HG03064 (cell line): ENCODE data around the gene HIF1A.
A peak's percentile ranks its signal among the peaks of the same experiment; 100 is the strongest.
"Not testable (repeated sequence)": the region's sequence is repeated elsewhere in the genome, so short reads cannot be mapped to it uniquely, and the experiment has no call there.

ENCODE experiments used
- ATAC-seq: cut with Tn5 transposase; IDR thresholded peaks from one replicate; pipeline ENCODE4 v1.9.1; 2021; ENCODE audit warnings: low read depth; ENCODE audit not compliant: unreplicated experiment

Gene HIF1A

DNA sequence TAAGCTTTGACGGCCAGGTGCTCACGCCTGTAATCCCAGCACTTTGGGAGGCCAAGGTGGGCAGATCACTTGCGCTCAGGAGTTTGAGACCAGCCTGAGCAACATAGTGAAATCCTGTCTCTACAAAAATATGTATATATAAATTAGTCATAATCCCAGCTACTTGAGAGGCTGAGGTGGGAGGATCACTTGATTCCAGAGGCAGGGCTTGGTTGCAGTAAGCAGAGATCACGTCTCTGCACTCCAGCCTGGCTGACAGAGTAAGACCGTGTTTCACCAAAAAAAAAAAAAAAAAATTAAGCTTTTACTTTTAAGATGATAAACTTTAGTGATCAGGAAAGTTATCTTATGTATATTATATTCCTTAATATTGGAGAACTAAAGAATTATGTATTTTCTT lies 48.9 kb downstream of the HIF1A start:
- no peak for ATAC-seq

DNA sequence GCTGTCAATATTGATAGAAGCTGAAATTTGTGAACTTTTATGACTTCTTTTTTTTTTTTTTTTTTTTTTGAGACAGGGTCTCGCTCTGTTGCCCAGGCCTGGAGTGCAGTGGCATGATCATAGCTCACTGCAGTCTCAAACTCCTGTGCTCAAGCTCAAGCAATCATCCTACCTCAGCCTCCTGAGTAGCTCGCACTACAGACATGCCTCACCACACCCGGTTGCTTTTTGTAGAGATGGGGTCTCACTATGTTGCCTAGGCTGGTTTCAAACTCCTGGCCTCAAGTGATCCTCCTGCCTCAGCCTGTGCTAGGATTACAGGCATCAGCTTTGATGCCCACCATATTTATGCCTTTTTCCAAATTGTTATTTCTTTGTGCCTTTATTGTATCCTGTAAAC lies 51.0 kb downstream of the HIF1A start:
- ATAC-seq, result not testable (repeated sequence)

DNA sequence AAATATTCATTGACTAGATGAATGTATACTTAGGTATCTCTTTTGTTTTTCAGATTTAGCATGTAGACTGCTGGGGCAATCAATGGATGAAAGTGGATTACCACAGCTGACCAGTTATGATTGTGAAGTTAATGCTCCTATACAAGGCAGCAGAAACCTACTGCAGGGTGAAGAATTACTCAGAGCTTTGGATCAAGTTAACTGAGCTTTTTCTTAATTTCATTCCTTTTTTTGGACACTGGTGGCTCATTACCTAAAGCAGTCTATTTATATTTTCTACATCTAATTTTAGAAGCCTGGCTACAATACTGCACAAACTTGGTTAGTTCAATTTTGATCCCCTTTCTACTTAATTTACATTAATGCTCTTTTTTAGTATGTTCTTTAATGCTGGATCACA lies 51.6 kb downstream of the HIF1A start:
- ATAC-seq, result no peak

DNA sequence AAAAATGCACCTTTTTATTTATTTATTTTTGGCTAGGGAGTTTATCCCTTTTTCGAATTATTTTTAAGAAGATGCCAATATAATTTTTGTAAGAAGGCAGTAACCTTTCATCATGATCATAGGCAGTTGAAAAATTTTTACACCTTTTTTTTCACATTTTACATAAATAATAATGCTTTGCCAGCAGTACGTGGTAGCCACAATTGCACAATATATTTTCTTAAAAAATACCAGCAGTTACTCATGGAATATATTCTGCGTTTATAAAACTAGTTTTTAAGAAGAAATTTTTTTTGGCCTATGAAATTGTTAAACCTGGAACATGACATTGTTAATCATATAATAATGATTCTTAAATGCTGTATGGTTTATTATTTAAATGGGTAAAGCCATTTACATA lies 52.0 kb downstream of the HIF1A start:
- no peak for ATAC-seq

DNA sequence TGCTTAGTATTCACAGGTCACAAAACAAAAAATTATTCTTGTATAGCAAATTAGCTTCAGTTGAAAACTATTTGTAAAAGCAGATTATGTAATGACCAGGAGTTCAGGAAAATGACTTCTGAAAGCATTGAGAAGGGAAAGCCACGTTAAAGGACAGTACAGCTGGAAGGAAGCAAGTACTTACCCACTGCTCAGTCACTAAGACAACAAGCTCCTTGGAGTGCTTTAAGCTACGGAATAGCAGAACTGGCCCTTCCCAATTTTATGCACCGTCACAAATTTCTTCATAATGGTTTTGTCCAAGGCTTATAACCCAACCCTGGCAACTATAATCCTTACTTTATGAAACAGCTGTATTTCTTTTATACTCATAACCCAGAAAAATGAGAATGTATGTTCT lies 54.0 kb downstream of the HIF1A start:
- no peak for ATAC-seq

DNA sequence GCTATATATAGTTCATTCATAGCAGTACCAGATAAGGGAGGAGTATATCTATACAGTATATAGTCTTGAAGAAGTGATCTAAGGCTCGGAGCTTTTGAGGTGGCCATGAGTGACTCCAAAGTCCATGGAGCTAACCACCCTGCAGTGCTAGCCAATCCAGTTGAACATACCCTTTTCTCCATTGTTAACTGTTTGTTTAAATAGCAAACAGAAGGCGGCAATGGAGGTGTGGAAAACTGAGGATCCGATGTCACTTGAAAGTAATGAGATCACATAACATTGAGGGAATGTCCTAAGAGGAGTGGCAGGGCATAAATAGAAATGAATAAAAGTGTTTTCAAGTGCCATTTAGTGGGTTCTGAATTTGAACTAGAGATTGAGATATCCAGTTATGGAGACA lies 54.6 kb downstream of the HIF1A start:
- ATAC-seq, result no peak

DNA sequence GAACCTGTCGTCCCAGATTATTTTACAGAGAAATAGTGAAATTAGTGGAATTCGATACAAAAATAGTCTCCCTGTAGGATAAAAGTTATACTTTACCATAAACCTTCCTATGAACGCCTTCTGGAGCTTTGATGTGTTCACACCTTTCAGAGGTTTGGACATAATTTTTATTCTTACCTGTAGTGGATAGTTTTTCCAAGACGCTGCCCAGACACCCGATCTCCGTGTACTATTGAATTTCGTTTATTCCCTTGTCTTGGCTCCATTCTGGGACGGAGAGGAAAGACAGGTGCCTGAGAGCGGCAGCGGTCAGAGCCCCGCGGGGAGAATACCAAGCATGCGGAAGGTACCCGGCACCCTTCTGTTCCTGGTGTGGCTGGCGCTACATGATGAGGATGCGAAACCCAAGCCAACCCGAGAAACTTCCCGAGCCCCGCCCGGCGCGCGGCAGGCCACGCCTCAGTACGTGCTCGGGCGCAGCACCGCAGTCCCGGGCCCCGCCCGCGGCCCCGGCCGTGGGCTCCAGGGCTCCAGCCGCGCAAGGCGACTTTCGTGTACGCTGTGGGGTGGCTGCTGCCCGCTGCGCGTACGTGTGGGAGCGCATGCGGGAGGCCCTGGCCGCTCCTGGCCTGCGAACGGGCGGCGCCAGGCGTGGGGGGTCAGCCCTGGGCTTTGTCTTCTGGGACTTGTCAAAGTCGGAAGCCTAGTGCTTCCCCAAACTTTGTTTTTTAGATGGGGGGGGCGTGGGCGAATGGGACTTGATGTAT lies 55.6 kb downstream of the HIF1A start:
- ATAC-seq, result peak; percentile 89

DNA sequence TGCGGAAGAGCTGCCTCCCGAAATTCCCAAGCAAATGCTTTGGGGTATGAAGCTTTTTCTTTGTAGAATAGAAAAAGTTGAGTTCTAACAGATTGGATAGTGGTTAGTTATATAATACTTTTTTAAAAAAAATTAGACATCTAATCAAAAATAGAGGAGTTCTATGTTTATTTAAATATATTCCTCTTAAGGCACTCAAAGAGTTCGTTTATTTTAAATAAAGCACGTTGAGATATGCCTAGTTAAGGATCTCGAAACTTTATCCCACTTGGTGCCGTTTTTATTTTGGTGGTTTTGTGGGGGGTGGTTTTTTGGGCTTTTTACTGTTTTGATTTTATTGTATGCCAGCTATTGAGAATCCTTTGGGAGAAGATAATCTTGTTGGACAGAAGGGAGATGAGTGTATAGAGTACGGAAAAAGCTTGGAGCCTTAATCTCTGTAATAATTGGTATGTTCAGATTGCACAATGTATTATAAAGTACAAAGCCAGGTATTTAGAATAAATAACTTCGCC lies 56.2 kb downstream of the HIF1A start:
- ATAC-seq, result no peak

DNA sequence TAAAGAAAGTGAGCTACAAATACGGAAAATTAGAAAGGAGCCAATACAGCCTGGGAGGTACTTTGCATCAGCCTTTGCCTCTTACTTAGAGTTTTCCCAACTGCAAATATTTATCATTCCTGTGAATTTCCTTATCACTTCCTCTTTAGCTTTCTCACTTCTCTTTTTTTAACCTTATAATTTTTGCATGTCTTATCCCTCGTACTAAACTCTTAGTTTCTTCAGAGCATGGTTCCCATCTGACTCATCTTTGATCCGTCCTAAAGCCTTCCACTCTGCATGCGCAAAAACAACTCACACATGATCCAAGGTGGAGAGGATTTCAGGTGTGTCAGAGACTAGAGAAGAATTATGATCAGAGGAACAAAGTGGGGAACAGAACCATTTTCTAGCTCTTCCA lies 57.3 kb downstream of the HIF1A start:
- no peak for ATAC-seq

DNA sequence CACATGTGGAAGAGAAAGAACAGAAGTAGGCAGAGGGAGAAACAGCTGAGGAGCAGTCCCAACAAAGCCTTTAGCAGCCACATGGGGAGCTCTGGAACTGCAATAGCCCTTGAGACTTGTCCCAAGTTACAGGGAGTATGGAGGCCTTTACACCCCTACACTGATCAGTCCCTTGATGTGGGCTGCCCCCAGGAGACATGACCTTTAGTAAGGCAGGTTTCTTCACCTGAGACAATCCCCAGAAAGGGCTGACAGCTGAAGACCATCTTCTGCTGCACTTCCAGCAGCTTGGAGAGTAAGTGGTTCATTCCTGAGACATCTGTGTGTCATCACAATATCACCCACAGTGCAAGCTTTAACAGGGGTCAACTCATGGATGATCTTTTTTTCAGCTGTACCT lies 58.3 kb downstream of the HIF1A start:
- ATAC-seq, result no peak

DNA sequence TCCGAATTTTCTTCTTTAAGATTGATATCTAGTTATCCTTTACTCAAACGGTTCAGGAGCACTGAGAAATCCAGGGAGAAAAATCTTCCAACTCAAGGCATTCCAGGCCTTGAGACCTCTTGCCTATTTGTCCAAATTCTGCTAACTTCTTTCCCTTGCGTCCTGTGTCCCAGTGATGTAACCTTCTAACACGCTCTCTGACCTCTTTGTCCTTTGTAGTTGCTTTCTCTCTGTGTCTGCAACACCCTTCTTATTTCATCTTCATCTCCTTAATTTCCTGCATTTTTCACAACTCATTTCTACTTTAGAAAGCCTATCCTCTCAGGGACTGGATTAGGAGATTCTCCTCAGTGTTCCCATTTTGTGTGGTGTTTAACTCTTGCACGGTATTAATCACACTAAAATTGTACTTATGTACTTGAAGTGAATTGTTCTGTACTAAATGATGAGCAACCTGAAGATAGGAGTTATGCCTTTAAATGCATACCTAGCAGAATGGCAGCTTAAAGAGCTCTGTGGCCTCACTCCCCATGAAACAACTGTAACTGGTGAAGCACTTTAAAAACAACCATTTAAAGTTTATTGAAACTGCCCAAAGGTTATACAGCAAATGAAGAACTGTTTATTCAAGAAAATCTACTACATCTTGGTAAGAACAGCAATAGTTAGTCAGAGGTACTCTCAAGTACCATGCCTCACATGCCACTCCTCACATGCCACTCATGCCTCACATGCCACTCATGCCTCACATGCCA lies 59.5 kb downstream of the HIF1A start:
- ATAC-seq, result no peak

DNA sequence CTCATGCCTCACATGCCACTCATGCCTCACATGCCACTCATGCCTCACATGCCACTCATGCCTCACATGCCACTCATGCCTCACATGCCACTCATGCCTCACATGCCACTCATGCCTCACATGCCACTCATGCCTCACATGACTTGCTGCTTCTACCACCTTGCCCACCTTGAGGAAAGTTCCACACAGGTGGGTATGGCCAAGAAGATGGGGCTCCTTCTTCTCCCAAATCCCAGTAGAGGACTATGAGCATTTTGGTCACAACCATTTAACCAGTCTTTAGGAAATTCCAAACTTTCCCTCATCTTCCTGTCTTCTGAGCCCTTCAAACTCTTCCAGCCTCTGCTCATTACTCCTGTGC lies 60.0 kb downstream of the HIF1A start:
- ATAC-seq, result not testable (repeated sequence)

DNA sequence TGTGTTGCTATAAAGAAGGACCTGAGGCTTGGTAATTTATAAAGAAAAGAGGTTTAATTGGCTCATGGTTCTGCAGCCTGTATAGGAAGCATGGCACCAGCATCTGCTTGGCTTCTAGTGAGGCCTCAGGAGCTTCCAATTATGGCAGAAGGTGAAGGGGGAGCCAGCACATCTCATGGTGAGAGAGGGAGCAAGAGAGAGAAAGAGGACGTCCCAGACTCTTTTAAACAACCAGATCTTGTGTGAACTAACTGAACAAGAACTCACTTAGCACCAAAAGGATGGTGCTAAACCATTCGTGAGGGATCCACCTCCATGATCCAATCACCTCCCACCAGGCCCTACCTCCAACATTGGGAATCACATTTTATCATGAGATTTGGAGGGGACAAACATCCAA lies 60.8 kb downstream of the HIF1A start:
- no peak for ATAC-seq

DNA sequence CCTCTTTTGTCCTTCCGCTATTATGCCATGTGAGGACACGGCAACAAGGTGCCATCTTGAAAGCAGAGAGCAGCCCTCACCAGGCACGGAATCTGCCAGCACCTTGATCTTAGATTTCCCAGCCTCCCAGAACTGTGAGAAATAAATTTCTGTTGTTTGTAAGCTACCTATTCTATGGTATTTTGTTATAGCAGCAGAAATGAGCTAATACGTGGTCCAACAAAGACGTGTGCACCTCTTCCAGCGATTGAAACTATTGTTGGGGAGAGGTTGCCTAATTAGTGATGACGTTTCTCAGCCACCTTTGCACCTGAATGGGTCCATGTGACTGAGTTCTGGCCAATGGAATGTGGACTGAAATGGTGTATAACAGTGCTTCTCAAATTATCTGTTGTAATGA lies 64.6 kb downstream of the HIF1A start:
- ATAC-seq, result no peak

DNA sequence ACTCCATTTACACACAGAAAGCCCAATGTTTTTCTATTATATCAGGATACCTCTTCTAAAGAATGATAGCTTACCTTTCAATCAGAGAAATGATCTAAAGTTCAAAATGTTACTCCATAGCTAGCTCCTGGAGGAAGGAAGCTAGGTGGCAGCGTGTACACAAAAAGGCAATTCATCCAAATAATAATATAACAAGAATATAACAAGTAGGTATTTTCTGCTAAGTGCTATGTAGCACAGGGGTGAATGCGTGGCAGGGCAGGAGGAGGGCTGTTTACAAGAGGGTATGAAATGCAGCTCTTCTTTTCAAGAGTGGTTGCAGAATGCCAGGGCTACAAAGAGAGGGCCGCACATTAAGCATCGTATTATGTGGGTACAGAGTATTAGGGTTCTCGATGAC lies 66.2 kb downstream of the HIF1A start:
- ATAC-seq, result no peak

DNA sequence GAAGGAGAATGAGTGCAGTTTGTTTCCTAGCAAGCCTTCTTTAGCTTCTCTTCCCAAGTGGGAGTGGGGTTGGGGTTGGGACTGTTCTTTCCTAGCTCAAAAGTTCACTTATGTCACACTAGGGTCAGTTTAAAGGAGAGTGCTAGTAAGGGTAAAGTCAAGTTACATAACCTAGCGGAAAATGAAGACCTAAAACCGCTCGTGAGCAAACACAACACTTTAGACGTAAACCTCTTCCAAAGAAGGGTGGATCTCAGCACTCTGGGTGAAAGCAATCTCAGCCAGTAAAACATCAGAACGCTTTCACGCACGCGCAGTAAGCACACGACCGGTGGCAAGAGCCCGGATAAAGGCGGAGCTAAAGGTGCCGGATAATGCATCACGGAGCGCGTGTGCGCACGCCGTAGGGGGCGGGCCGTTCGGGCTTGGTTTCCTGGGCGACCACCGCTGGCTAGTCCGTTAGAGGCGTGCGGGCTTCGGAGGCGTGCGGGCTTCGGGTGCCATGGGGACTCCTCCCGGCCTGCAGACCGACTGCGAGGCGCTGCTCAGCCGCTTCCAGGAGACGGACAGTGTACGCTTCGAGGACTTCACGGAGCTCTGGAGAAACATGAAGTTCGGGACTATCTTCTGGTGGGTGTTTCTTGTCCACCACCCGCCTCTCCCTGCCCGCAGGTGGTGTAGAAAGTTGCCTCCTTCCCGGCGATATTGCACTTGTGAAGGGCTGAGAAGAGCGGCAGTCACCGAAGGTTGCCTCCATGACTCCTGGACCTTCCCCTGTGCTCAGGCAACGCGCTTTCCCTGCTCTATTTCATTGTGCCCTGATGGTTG lies 66.9 kb downstream of the HIF1A start, which contains the start of gene SNAPC1:
Gene SNAPC1, plus strand, starts transcription at position 462 of the 828 bp plus-strand sequence. Its CDS starts 41 bp downstream, at position 503.
- ATAC-seq, result peak; percentile 95

DNA sequence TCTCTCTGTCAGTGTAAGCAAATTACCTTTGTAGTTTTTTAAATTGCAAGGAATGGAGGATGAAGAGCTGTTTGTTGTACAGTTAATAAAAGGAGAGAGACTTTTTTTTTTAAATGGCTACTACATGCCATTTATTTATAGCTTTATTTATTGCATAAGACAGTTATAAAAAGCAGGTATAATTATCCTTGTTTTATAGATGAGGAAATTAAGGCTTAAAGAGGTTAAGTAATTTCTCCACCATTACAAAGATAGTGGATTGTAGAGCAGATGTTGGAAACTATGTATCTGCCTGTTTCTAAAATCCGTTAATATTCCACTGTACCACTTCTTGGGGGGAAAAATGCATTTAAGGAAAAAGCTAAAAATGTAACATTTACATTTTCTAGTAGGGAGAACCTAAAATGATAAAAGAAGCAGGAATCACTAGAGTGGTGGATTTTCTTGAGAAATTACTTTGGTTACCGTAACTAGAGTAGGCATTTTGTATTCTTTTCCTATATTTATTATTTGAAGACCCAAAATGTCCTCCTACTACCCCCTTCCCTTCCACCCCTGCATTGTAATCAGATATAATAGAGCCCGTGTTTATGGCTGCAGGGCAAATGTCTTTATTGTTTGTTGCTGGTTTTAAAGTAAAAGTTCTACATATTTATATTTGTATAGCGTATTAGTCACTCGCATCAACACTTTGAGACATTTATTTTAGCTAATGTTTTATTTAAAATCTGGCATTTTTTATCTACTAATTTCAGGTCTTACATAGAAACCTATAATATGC lies 69.2 kb downstream of the HIF1A start:
- no peak for ATAC-seq

DNA sequence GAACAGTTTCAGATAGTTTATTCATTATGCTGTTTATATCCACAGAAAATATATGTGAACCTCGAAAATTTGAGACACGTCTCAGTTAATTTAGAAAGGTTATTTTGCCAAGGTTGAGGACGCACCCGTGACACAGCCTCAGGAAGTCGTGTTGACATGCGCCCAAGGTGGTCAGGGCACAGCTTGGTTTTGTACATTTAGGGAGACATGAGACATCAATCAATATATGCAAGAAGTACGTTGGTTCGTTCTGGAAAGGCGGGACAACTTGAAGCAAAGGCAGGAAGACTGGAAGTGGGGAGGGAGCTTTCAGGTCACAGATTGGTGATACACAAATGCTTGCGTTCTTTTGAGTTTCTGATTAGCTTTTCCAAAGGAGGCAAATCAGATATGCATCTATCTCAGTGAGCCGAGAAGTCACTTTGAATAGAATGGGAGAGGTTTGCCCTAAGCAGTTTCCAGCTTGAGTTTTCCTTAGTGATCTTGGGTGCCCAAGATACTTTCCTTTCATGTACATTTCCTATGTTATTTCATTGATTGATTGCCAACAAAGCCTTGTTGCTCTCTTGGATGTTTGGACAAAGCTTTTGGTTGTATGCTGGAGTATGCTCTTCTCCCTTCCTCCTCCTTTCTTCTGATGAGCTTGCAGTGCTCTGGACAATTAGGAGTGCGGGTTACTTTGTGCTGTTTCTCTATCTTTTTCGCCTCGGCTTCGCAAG lies 70.1 kb downstream of the HIF1A start:
- no peak for ATAC-seq

DNA sequence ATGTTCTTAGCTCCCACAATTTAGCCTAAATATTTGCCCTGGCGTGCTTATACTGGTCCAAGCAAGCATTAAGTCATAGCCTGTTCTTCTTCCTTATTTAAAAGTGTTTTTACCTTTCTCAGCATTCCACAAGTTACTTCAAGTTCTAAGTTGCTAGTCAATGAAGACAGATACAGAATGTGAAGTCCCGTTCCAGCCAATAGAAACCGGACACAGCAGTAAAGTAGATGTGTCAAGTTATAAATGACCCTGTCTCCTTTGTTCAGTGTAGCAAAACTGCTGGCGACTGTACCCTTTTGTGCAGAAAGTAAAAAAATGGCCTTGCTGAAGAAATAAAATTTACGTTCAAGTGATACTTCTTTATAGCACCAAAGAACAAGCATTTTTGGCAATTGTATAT lies 70.8 kb downstream of the HIF1A start:
- ATAC-seq, result no peak

DNA sequence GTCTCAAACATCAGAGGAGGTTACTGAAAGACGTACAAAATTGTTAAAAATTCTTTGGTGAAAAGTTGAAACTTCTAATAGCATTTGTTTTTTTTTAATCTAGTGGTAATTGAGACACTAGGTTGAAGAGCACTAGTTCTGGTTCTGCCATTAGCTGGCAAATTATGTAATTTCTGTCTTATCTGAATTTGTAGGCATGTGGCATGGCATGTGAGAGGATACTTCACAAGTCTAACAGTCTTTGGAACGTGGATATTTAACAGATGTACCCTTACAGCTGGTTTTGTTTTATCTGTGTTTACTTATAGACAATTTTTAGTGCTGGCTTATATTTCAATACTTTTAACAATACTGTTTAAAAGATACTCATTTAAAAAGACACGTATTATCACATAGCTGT lies 72.9 kb downstream of the HIF1A start:
- ATAC-seq, result no peak
